GM18507 (cell line): ENCODE measurements around the gene SMIM22.

ENCODE experiments used
- DNase-seq: peaks from one replicate; pipeline ENCODE4 v3.0.0; 2011; ENCODE audit warnings: low read depth; ENCODE audit not compliant: insufficient read length; ENCODE audit errors: extremely low spot score
- FAIRE-seq: peaks from 2 replicates; lab custom pipeline; 2011; peaks lifted over from hg19 to GRCh38; lab: Jason Lieb, UNC

SMIM22 gene

GRCh38 chr16:4811242-4811641, 16.1 kb downstream of the SMIM22 start:
- FAIRE-seq = no peak
- no peak for DNase-seq

- FAIRE-seq = no peak
Measured at GRCh38 chr16:4811773-4812172, 16.6 kb downstream of the SMIM22 start.

GRCh38 chr16:4813251-4814003, 18.3 kb downstream of the SMIM22 start:
- no peak for FAIRE-seq
- no peak for DNase-seq

More at GRCh38 chr16:4811773-4812172, 16.6 kb downstream of the SMIM22 start:
- no peak for DNase-seq

- DNase-seq = no peak
- FAIRE-seq = no peak
Measured at GRCh38 chr16:4814046-4814445, 18.9 kb downstream of the SMIM22 start.

- no peak for FAIRE-seq
- DNase-seq = no peak
Measured at GRCh38 chr16:4814542-4815173, 19.5 kb downstream of the SMIM22 start.

- no peak for FAIRE-seq
- DNase-seq = no peak
Measured at GRCh38 chr16:4820652-4821051, 25.5 kb downstream of the SMIM22 start.

GRCh38 chr16:4825196-4825595, 30.0 kb downstream of the SMIM22 start:
- DNase-seq = no peak
- no peak for FAIRE-seq

GRCh38 chr16:4826526-4826925, 31.4 kb downstream of the SMIM22 start:
- no peak for DNase-seq
- no peak for FAIRE-seq

- FAIRE-seq = no peak
- DNase-seq = no peak
Measured at GRCh38 chr16:4826980-4827379, 31.8 kb downstream of the SMIM22 start.

GRCh38 chr16:4828567-4829321, 33.6 kb downstream of the SMIM22 start:
- FAIRE-seq = no peak
- DNase-seq = no peak

- DNase-seq (no peak), FAIRE-seq (no peak)
Measured at GRCh38 chr16:4830408-4830807, 35.2 kb downstream of the SMIM22 start.

- FAIRE-seq (no peak), DNase-seq (no peak)
Measured at GRCh38 chr16:4831616-4832015, 36.4 kb downstream of the SMIM22 start.

- FAIRE-seq = no peak
- no peak for DNase-seq
Measured at GRCh38 chr16:4832698-4833343, 37.7 kb downstream of the SMIM22 start.

- FAIRE-seq (no peak), DNase-seq (no peak)
Measured at GRCh38 chr16:4833584-4833983, 38.4 kb downstream of the SMIM22 start.

- DNase-seq (no peak), FAIRE-seq (no peak)
Measured at GRCh38 chr16:4836727-4837126, 41.6 kb downstream of the SMIM22 start.

GRCh38 chr16:4837733-4838501, 42.7 kb downstream of the SMIM22 start:
- DNase-seq (no peak), FAIRE-seq (no peak)

GRCh38 chr16:4839942-4840341, 44.8 kb downstream of the SMIM22 start:
- no peak for FAIRE-seq

GRCh38 chr16:4840984-4841383, 45.8 kb downstream of the SMIM22 start:
- no peak for FAIRE-seq
- DNase-seq = no peak

More at GRCh38 chr16:4839942-4840341, 44.8 kb downstream of the SMIM22 start:
- no peak for DNase-seq
